Activated CD8-positive, alpha-beta memory T cell treated with anti-CD3 and anti-CD28 coated beads for 4 hours (primary cell): ENCODE data around the gene IRS2.

Source experiments
- DNase-seq, 2 donors: peaks; one replicate each; pipeline ENCODE4 v3.0.0-alpha.2; 2020; ENCODE audit warnings: low read depth in 2 of 2

The IRS2 gene

DNA sequence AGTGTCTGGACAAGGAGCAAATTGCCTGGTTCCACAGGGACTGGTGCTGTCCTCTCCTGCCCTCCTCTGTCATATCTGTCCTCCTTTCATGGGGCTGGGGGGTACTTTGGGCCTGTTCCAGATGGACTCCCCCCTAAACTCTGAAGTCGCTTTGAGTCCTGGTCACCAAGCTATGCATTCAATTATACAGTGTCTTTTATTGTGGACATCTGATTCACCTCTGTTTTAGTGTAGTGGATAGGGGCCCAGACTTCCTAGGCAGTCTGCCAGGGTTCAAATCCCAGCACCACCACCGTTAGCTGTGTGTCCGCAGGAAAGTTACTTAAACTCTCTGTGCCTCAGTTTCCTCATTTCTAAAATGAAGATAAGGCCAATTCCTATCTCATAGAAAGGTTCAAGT lies 21.0 kb upstream of the IRS2 start:
- DNase-seq, result no peak

GRCh38 chr13:109804654-109805053 lies 18.3 kb upstream of the IRS2 start:
- no peak for DNase-seq

DNA sequence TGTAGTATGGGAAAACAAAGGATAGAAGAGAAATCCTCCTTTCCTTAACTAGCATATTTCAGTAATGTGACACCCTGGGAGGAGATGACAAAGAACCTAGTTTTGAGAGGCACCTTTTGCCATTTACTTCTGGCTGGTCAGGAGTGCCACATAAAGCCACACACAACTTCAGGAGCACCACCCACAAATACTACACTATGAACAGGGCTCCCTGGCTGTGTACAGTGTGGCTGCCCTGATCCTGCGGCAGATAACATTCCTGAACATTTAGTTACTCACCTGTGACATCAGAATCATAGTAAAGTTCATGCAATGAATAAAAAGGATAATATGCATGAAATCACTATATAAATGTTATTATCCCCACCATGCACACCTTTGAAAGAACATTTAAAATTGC lies 17.4 kb upstream of the IRS2 start:
- DNase-seq, result no peak

- no peak for DNase-seq
Measured at GRCh38 chr13:109802936-109803335, 16.6 kb upstream of the IRS2 start.

GRCh38 chr13:109795011-109795410 lies 8.6 kb upstream of the IRS2 start:
- no peak for DNase-seq

DNA sequence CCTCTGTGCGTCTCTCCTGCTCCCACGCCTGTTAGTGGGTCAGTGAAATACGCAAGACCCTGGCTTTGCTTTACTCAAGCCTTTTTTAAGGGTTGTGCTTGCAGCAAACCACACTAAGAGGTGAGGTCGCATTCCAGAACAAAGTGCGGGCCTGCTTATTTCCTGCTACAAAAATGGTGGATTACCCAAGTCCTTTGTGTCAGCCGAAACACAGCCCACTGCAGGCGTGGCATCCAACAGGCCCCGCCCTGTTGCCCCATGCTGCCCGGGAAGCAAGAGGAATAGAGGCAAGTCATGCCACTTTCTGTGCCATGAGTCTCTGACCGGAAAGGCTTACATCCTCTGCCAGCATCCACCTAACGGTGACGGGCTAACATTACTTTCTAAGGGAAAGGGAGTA lies 7.7 kb upstream of the IRS2 start:
- no peak for DNase-seq

- DNase-seq, result no peak
Measured at GRCh38 chr13:109792416-109793059, 6.2 kb upstream of the IRS2 start.

- no peak for DNase-seq
Measured at GRCh38 chr13:109790942-109791605, 4.7 kb upstream of the IRS2 start.

DNA sequence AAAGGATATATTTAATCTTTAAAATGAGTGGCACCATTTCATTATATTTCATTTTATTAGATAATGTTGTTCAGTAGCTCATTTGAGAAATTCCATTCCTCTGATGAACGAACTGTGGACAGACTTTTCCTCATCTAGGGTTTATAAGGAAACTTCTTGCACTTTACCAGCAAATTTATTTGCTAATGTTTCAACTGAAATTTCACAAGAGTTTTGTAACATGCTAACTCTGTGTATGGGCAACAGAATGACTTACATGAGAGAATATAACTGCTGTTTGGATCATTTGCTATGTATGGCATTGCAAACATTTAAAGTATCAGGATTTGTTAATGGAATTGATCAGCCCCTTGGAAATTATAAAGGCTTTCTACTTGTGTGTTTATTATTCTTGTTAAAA lies 3.7 kb upstream of the IRS2 start:
- no peak for DNase-seq

GRCh38 chr13:109789262-109789661 lies 2.9 kb upstream of the IRS2 start:
- DNase-seq, result no peak

GRCh38 chr13:109788372-109789111 lies 2.2 kb upstream of the IRS2 start:
- DNase-seq, result no peak

- DNase-seq, result no peak
Measured at GRCh38 chr13:109787135-109787954, 962 bp upstream of the IRS2 start.

- DNase-seq, result no peak
Measured at GRCh38 chr13:109785892-109786450, 412 bp downstream of the IRS2 start.

GRCh38 chr13:109785141-109785891 lies 1.1 kb downstream of the IRS2 start:
- no peak for DNase-seq

GRCh38 chr13:109784590-109785140 lies 1.7 kb downstream of the IRS2 start:
- no peak for DNase-seq

DNA sequence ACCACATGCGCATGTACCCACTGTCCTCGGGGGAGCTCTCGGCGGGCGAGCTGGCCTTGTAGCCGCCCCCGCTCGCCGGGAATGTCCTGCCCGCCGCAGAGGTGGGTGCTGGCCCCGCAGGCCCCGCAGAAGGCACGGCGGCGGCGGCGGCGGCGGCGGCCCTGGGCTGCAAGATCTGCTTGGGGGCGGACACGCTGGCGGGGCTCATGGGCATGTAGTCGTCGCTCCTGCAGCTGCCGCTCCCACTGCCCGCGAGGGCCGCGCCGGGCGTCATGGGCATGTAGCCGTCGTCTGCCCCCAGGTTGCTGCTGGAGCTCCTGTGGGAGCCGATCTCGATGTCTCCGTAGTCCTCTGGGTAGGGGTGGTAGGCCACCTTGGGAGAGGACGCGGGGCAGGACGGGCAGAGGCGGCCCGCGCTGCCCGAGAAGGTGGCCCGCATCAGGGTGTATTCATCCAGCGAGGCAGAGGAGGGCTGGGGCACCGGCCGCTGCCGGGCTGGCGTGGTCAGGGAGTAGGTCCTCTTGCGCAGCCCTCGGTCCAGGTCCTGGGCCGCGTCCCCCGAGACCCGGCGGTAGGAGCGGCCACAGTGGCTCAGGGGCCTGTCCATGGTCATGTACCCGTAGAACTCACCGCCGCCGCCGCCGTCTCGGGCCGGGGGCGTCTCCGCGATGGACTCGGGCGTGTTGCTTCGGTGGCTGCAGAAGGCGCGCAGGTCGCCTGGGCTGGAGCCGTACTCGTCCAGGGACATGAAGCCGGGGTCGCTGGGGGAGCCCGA lies 2.4 kb downstream of the IRS2 start:
- no peak for DNase-seq

DNA sequence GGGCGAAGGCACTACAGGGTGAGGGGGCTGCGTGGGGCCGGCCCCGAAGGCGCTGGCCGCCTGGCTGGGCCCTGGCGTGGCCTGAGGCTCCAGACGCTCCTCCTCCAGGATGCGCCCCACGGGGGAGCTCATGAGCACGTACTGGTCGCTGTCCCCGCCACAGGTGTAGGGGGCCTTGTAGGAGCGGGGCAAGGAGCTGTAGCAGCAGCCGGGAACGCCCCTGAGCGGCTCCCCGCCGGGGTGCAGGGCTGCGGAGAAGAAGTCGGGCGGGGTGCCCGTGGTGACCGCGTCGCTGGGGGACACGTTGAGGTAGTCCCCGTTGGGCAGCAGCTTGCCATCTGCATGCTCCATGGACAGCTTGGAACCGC lies 3.0 kb downstream of the IRS2 start:
- DNase-seq, result no peak

DNA sequence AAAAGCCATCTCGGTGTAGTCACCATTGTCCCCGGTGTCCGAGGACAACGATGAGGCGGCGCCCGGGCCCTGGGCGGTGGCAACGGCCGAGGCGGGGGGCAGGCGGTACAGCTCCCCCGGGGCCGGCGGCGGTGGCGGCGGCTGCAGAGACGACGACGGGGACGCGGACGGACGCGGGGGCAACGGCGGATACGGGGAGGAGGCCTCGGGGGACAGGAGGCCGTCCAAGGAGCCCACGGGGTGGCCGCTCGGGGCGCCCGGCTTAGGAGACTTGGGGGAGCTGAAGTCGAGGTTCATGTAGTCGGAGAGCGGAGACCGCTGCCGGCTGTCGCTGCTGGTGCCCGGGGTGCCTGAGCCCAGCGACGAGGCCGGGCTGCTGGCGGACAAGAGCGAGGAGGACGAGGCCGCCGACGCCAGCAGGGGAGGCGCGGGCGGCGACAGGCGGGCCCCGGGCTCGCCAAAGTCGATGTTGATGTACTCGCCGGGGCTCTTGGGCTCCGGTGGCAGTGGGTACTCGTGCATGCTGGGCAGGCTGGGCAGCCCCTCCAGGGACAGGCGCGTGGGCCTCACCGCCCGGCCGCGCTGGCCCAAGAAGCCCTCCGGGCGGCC lies 3.5 kb downstream of the IRS2 start:
- DNase-seq, result no peak

GRCh38 chr13:109782066-109782822 lies 4.1 kb downstream of the IRS2 start:
- no peak for DNase-seq
